CD4-positive, alpha-beta T cell treated with Interleukin-2 at 100 ng/mL for 4 hours (primary cell): Measurements from ENCODE around the gene RNF144B.
"Not testable (repeated sequence)": the region's sequence is repeated elsewhere in the genome, so short reads cannot be mapped to it uniquely, and the experiment has no call there.

Experiments
- DNase-seq: peaks from one replicate; pipeline ENCODE4 v3.0.0-alpha.2; 2020; ENCODE audit warnings: low spot score

Gene RNF144B

DNA sequence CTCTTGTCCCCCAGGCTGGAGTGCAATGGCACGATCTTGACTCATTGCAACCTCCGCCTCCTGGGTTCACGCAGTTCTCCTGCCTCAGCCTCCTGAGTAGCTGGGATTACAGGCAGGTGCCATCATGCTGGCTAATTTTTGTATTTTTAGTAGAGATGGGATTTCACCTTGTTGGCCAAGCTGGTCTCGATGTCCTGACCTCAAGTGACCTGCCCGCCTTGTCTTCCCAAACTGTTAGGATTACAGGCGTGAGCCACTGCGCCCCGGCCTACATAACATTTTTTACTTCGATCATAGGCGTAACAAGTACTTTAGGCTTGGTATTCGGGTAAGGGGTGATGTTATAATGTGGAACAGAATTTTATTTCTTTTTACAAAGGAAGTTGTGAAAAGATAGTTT is 22.5 kb downstream of the RNF144B start:
- not testable (repeated sequence) for DNase-seq

DNA sequence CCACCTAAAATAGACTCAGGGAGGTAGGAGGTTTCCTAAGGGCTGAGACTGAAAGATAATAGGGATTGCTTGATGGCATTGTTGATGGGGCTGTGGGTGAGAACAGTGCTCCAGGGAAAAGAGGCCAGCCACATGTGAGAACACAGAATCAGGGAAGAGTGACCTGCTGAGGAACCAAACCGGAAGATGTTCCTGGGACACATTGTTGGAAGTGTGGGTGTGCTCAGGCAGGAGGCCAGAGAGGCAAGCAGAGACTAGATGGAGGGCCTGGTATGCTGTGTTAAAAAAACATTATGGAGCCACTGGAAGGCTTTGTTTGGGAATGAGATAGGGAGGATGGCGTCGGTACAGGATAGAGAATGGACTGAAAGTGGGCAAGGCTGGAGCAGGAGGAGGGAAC is 23.3 kb downstream of the RNF144B start:
- DNase-seq, result no peak

DNA sequence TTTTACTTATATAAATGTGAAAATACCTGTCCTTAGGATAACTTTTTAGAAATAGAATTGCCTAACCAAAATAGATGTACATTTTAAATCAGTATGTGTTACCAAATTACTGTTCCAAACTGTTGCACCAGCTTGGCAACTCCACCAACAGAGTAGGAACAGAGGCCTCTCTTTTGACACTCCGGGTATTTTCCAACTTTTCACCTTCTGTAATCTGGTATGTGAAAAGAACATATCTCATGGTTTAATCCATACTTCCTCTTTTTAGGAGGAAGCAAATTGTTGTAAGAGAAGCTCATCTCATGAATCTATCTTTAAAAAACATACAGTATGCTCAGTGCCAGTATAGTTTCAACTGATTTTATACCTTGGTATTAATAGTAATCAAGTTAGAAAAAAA is 24.9 kb downstream of the RNF144B start:
- DNase-seq, result no peak

DNA sequence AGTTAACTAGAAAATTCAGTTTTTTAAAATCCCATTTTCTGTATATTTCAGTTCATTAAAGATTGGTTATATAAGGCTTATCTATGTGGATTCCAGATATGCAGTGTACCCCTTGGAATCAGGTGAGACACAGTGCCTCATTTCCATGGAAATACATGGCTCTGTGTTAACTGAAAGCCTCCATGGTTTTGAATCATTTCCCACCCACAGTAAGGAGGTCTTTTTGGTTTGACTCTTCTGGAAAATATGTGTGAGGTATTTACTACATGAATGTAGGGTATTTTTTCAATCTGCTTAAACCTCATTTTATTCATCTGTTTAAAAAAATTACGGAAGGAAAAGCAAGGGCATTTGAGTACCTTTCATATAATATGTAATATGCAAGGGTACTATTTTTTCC is 25.5 kb downstream of the RNF144B start:
- DNase-seq, result no peak

DNA sequence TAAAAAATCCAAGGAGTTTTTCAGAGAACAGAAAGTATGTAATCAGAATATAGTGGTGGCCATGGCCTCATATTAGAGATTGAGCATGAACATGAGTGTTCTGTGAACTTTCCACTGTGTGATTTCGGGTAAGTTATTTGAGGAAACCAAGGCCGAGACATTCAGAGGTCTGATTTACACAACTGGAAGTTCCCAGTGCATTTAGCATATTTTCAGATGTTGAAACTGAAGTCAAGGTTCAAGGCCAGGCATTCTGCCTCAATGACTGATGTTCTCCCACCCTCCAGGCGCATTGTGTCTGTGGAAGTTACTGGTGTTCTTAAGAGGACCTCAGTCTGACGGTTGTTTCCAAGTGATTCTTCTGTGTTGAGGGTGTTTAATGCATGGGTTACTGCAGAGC is 26.2 kb downstream of the RNF144B start:
- no peak for DNase-seq

DNA sequence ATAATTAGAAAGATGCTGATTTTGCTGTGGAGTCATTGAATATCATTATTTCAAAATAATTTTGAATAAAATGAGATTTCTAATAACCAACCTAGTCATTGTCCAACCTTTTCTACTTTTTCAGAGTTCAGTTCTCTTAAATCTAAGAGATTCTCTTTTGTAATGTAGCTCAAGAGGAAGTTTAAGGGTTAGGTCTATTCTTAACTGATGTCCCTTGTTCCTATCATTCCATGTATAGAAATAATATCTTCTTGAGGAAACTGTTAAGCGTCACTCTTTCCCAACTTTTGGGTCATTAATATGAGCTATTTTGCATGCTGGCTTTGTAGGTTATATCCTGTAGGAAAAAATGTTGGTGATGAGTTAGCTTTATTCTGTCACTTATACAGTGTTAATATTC is 27.0 kb downstream of the RNF144B start:
- DNase-seq, result no peak

DNA sequence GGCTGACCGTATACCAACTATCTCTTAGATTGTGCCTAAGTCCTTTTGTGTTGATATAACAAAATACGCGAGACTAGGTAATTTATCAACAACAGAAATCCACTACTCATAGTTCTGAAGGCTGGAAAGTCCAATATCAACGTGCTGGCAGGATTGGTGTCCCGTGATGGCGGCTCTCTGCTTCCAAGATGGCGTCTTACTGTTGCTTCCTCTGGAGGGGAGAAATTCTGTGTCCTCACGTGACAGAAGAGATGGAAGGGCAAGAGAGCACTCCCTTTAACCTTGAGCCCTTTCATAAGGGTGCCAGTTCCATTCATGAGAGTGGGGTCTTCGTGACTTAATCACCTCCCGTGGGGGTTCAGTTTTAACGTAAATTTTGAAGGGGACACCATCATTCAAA is 28.1 kb downstream of the RNF144B start:
- no peak for DNase-seq

DNA sequence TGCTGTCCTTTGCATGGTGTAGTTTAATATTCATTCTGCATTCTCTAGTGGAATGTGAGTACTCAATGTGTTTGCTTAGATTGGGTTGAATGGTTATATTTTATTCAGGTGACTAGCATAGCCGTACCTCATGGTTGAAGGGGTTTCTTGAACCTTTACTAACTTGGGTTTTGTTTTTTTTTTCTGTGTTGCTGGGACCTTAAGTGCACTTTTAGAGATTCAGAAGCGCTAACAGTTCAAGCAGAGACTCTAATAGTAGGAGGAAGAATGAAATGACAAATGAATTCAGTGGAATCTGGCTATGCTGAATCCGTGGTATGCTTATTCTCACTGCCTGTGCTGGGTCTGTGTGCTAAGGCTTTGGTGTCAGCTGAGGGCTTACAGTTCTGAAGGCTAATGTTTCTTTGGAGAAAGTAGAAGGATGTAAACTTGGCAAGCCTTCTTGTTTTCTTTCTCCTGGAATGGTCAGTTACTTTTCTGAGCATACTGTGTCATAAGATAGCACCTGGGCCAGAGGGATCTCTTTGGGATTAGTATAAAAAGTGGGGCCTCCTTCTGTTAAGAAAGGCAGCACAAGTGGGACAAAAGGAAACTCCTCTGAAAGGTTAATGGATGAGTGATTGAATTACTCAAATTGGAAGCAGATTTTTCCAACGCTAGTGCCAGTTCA is 28.7 kb downstream of the RNF144B start:
- DNase-seq, result no peak

DNA sequence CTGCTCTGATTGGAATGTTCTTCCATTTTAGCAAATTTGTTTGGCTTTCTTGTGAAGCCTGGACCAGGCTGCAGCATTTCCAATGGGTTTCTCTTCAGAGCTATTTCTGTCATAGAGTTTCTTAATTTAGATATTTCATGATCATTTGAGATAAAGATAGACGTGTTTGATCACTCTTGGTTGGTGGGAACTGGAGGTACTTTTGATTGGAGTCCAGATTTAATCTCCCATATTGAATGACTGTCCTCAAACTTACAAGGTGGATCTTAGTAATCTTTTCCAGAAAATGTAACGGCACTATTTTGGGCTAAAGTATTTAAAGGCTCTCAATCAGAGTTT is 29.2 kb downstream of the RNF144B start:
- no peak for DNase-seq

DNA sequence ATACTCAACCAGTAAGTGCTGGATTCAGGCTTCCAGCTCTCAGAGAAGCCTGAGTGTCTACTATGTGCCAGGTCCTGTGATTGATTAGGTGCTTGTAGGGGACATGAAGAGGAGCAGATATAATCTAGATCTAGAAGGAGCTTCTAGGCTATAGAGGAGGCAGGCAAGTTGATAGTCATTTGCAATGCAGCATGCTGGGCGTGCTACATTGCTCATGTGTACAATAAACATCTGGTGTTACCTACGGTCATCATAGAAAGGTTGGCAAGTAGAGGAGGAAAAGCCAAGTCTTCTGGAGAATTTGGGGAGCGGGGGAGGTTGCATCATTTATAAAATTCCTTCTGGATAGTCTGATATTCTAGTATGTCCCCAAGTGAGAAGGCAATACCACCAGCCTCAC is 33.2 kb downstream of the RNF144B start:
- DNase-seq, result no peak

DNA sequence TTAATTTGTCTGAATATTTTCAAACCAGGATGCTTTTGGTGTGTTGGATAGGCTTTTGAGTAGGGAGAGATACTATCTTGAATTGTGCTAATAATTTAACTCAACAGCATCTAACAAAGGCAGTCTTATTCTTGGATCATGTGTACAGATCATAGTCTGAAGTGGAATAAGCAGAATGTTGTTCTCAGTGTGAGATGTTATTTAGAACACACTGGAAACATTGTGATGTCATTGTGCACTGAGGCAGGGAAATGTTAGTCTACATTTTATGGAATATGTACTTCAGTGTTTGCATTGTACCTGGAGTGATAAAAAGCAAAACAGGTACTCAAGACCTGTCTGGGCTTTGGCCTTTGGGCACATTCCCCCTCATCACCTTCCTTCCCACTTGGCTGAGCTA is 35.0 kb downstream of the RNF144B start:
- no peak for DNase-seq

DNA sequence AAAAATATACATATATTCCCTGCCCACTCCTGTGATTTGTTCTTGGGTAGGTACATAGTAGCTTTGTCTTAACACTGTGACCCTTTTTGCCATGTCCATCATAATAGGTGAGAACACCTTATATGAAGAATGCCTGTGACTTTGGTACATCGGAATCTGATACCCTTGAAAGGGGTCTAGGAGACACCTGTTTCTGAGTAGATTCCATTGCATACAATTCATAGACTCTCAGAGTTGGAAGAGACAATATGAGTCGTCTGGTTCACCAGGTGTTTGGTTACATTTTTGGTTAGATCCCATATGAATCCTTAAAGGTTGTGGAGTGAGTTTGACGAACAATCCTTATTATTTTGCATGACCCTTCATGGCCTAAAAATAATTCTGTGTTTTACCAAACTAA is 36.3 kb downstream of the RNF144B start:
- DNase-seq, result no peak

DNA sequence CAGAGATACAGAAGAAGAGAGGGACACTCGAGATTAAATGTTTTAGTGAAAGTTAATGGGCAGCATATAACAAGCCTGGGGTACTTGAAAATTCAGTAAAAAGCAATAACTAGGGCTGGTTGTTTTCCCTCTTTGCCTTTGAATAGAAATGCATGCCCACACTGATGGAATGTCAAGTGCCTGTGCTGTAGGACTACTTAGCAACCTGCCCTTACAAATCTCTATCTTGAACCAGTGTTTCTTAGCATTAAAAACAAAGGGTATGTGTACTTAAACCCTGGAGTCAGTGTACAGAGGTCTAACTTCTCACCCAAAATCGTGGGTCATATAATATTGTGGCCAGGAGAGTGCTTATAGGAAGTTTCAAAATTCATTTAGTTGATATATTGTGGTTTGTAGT is 37.1 kb downstream of the RNF144B start:
- DNase-seq, result no peak

DNA sequence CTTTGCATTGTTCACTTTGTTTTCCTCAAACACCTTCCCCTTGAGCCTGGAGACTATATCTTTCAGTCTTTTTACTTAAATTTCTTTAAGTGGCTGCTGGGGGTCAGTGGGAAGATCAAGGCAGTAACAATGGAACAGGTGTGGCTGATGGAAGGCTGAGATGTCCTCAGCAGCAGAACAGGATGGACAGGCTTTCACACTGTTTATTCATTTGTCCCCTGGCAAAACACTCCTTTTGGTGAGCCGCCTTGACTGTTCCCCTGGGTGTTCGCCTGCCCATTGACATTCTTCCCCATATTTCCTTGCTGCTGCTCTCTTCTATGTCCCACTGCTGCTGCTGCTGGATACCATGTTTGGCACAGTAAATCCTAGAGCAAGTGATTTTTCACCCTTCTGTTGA is 38.1 kb downstream of the RNF144B start:
- DNase-seq, result no peak

DNA sequence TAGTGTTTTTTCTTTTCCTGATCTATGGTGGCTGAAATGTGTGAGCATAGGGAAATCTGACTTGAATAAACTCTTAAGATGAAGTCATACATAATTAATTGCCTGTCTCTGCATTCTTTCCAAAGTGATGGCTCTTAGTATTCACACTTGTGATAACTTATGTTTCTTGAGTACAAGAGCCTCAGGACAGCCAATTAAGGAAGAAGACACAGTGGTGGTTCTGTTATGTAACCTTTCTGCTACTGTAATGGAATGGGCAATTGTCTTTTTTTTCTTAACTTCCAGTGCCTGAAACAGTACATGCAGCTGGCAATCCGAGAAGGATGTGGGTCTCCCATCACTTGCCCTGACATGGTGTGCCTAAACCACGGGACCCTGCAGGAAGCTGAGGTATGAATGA is 40.1 kb downstream of the RNF144B start:
- DNase-seq, result no peak

DNA sequence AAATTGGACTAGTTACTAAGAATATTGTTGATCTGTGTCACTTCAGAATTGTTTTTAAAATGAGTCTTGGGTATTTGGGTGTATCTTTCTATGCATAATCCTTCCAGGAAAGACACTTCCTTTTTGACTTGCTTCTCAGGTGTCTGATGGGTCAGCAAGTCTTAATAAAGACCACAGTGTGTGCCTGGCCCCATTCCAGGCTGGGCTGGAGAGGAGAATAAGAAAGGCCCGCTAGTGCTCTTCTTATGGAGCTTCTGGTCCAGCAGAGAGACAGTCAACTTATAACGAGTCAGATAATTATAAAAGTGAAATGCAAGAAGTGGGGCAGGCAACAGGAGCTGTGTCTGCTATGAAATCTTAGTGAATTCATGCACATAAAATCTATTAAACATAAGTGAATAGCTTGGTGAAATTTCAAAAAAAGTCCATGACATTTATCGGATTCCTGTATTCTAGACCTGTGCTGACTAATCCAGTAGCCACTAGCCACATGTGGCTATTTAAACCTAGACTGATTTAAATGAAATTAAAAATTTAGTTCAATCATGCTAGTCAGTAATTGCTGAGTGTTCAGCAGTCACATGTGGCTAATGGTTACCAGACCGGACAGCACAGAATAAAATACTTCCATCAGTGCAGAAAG is 42.6 kb downstream of the RNF144B start:
- DNase-seq, result no peak

DNA sequence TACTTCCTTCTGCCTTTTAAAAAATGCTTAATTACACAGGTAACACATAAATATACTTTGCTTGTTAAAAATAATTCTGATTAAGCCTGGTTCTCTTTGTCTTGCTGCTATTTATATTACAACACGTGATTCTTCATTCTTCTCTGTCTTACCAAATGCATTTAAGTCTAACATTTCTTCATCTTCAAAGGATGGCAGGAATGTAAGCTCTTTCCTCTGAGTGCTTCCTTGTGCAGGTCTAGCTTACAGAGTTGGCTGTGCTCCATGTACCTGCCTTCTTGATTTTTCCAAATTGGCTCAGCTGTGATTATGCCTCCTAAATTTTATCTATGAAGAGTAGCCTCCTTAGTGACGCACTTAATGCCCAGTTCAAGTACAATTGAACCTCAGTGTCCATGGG is 44.4 kb downstream of the RNF144B start:
- DNase-seq, result no peak

DNA sequence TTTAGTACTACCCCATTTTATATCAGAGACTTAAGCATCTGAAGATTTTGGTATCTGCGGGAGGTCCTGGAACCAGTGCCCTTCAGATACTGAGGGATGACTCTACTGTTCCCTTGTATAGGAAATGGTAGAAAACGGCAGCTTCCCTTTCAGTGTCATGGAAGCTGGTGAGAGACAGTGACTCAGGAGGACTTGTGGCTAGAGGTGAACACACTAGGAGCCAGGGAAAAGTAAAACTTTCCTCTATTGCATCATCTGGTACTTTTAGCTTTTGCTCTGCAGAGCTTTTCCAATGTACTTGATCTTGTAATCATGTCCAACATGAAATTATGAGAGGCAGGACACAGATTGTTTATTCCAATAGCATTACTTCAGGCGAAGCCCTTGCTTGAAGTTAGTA is 45.0 kb downstream of the RNF144B start:
- no peak for DNase-seq

DNA sequence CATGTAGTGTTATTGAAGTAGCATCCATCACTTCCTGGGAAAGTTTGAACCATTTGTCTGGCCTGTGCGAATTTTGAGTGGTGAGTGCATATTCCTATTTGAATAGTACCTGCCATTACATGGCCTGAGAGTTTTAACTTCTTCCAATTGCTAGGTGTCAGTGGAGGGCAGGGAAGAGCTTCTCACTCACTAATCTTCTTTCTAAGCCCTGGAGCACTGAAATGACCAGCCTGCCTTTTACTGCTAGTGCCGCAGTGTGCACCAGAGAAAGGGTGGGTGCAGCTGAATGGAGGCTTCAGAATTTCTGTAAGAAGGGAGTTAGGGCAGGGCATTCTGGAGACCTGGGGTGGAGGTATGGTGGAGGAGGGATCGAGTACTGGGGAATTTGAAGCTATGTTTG is 45.5 kb downstream of the RNF144B start:
- no peak for DNase-seq

DNA sequence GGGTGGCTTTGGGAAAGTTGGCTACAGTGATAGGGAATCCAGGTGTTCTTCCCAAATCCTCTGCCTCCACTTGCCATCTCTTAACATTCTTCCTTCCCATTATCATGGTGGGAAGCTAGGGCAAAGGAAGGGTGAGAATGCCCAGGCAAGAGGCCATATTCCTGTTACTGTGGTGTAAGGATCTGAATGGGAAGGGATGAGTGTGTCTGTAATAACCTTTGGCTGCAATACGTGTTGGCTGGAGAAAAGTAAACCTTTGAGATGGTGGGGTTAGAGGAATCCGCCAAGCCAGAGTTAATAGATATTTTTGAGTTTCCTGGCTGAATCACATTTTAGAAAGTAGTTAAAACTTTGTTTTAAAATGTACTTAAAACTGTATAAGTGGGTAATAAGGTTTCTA is 45.9 kb downstream of the RNF144B start:
- DNase-seq, result no peak

DNA sequence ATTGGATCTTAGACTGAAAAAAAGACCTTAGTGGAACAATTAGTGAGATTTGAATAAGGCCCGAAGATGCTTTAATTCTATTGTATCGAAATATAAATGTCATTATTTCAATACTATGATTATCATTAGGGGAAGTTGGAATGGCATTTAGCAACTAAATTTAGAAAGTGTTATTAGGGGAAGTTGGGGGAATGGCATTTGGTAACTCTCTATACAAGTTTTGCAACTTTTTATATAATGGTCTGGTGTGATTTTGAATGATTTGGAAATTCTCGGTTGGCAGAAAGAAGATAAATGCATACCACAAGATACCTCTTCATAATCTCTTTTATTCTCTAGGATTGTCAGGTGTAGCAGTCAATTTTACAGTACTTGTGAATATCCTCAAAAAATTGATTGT is 49.2 kb downstream of the RNF144B start:
- no peak for DNase-seq

DNA sequence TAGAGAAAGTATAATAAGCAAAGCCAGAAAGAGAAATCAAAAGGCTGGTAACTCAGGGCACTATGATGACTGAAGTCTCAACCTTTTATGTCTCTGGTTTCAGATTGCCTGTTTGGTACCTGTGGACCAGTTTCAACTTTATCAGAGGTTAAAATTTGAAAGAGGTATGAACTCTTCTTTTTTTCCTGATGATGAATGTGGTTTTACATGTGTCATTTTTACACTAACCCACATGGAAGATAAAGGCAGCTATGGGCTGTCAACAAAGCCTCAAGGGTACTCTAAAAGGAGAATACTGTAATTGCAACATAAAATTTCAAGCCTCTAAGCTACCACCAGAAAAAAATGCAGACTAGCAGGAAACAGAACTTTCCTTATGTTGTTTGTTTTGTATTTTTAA is 52.4 kb downstream of the RNF144B start:
- DNase-seq, result no peak

DNA sequence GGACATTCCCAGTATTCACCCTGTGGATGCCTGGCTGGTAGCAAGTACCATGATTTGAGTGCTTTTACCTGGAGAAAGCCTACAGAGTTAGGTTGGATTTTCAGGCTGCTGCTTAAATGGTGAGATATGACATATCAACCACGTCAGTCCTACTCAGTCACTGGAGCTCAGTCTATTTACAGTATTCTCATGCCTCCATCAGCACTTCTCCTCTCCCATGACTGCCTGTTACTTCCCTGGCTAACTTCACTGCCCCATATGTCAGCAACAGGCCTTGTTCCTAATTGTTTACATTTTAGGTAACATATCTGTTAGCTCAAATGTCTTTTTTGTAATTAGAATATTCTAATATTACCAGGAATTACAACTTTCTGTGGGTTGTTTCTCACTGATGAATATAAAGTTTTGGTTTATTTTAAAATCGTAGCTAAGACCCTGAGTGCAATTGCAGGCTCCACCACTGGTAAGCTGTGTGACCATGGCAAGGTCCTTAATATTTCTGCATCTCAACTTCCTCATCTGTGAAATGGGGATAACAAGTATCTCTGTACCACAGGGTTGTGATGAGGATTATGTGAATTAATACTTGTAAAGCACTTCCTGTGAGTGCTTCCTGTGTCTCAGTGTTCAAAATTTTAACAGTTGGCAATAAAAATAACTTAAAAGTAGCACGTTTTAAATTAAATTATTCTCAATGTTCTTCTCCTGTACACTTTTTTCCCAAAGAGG is 54.3 kb downstream of the RNF144B start:
- no peak for DNase-seq

DNA sequence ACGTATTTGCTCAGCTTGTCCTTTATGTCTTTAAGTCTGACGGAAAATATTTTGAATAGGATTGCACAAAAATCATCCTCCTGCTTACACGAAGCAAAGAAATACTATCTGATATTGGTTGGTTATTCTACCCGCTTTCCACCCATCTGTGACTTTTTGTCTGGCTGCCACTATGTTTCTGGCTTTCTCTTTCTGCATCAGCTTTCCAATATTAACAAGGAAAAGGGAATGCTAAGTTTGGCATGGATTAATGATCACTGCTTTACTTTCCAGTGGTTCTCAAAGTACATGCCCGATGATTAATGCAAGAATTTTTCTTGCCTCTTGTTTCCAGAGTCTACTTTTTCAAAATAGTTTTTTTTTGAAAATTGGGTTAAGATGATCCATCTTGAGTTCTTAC is 57.0 kb downstream of the RNF144B start:
- DNase-seq, result no peak
